SH-SY5Y (cell line): ENCODE measurements around the gene IFI27.
A peak's percentile ranks its signal among the peaks of the same experiment; 100 is the strongest.

Source experiments
- GATA2 ChIP-seq: IDR thresholded peaks from 2 replicates; pipeline ENCODE4 v1.6.1; 2011; ENCODE audit warnings: mild to moderate bottlenecking, low read depth, low read length
- GATA3 ChIP-seq: IDR thresholded peaks from 2 replicates; pipeline ENCODE4 v1.6.1; 2011; ENCODE audit warnings: low read depth, mild to moderate bottlenecking, low read length, moderate library complexity

Gene IFI27

GRCh38 chr14:94113908-94114588 is 3.5 kb downstream of the IFI27 start:
- TF ChIP-seq GATA2 = no peak
- no peak for TF ChIP-seq GATA3

DNA sequence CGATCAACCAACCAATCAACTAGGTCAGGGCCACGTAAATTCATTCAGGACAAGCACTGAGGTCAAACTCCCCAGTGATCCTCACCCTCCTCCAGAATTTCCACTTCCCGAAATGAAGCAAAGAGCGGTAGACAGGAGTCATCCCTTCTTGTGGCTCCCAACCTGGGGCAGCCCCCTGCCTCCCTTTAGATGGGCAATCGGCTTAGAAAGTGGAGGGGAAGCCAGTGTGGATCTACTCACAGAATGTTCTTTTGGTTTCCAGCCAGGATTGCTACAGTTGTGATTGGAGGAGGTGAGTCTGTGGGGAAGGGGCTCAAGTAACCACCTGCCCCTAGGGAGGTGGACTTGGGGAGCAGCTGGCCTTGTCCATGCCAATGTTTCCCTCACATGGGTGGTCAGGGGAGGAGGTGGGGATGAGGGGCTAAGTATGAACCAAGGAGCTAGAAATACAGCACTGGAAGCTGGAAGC is 4.1 kb downstream of the IFI27 start:
- TF ChIP-seq GATA3 (no peak), GATA2 (no peak)

DNA sequence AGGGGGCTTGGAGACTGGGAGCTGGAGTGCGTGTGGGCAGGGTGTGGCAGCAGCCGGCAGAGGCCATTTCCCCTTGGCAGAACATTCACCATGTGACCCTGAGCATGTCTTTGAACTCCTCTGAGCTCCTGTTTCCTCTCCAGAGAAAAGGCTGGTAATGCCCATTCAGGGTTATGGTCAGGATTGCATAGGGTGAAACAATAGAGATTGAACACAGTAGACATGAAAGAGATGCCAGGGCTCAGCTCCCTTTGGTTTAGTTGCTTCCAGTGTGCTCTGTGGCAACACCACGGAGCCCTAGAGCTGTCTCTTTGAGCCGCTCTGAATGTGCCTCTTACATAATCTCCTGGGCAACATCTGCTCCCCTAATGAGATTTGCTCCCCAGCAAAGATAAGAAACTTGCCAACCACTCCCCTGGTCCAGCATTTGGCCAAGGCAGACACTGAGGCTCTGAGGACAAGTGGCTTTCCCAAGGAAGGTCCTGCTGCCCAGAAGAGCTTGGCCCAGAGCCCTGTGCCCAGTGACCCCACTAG is 4.6 kb downstream of the IFI27 start:
- TF ChIP-seq GATA2 (peak; percentile 69), GATA3 (no peak)

DNA sequence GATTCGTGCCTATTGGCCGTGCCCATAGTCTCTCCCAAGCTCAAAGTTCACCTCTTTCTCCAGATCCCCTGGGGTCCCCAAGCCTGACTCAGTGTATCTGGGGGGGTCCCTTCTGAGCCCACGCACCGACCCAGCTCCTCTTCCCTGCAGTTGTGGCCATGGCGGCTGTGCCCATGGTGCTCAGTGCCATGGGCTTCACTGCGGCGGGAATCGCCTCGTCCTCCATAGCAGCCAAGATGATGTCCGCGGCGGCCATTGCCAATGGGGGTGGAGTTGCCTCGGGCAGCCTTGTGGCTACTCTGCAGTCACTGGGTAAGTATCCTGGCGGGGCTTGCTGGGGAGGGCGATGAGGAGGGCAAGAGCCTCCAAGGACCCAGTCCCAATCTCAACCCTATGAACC is 5.1 kb downstream of the IFI27 start:
- TF ChIP-seq GATA2 (no peak), GATA3 (no peak)

- no peak for TF ChIP-seq GATA3
Measured at GRCh38 chr14:94116701-94117100, 6.2 kb downstream of the IFI27 start.

GRCh38 chr14:94117856-94118255 is 7.3 kb downstream of the IFI27 start:
- TF ChIP-seq GATA2 (no peak), GATA3 (no peak)

GRCh38 chr14:94119071-94119470 is 8.5 kb downstream of the IFI27 start:
- no peak for TF ChIP-seq GATA3
- TF ChIP-seq GATA2 = no peak

DNA sequence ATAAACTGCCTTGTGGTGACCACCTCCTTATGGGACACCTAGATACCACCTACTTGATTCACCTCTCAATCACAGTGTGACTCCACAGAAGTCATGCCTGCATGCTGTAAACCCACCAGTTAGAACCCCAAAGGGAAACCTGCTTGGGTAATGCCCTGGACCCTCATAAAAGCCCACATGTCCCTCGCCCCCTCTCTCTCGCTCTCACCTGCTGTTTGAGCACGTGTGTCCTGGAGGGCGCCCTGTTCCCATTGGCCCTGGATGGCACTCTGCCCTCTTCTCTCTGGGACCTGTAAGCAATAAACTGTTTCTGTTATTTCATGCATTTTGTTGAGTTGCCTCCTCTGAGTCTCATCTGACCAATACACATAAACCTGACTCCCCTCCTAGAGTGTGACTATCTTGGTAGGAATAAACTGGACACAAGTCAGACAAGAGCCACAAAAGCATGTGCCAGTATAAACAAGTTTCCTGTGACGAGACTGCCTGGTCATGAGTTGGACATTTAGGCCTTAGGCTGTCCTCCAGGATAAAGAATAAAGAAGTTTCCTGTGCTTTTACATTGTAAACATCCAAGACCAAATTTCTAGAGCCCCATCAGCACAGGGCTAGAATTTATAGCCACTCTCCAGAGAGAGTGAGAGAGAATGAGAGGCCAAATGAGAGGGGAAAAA is 10.3 kb downstream of the IFI27 start:
- TF ChIP-seq GATA3 = no peak
- no peak for TF ChIP-seq GATA2

DNA sequence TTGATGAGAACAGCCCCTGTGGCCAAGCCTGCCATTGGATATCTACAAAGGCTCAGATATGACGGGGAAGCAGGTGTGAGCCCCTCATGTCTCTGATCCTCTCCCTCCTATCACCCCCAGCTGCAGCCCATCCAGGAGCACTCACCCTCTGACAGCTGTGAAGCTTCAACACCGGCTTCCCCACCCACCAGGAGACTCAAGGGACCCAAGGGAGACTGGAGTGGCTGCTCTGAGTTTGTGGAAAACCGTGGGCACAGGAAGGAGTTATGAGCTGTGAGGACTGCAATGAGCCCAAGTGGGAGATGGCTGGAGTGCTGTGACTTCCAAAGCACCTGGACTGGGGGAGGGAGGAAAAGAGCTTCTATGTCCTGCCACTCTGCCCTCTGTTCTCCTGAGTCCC is 10.9 kb downstream of the IFI27 start:
- TF ChIP-seq GATA2 = no peak
- TF ChIP-seq GATA3 = no peak

DNA sequence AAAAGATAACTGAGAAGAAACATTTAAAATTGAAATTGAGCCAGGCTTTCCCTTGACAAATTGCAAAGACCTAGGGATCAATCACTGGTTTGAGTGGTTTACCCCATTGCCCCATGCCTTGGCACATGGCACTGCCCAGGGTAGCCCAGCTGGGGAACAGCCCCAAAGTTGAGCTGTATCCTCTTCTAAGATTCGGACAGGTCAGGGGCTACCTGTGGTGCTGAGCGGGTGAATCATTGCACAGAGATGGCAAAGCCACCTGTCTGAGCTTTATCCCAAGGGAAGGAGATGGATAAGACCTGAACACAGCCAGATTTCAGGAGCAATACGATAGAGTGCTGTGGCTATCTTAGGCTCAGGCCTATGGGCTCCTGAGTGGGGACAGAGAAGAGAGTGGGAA is 11.9 kb downstream of the IFI27 start:
- TF ChIP-seq GATA3 = no peak
- TF ChIP-seq GATA2 = no peak

- TF ChIP-seq GATA2 = no peak
- TF ChIP-seq GATA3 = no peak
Measured at GRCh38 chr14:94123296-94123695, 12.8 kb downstream of the IFI27 start.

GRCh38 chr14:94123868-94124267 is 13.3 kb downstream of the IFI27 start:
- TF ChIP-seq GATA2 (no peak), GATA3 (no peak)

DNA sequence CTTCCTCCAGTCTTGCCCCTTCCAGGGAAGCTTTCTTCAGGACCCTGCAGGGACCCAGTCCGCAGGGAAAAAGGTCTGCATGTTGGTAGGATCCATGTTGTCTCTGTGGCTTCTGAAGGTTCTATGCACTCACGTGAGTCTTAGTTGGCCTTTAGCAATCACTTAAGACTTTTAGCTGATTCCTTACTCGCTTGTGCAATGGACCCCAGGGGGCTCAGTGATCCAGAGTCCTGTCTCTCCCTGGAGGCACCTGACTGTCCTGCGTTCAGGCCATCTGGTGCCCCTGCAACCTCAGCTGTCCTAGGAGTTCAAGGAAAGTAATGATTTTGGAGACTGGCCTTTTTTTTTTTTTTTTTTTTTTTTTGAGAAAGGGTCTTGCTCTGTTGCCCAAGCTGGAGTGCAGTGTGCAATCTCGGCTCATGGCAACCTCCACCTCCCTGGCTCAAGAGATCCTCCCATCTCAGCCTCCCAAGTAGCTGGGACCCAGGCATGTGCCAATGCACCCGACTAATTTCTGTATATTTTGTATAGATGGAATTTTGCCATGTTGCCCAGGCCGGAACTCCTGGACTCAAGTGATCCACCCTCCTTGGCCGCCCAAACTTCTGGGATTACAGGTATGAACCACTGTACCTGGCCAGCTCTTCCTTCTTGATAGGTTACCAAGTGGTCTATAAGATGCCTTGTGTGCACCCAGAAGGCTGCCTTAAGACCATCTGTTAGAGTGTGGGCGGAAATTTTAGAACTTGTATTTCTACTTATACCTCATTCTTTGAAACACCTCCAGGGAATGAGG is 14.2 kb downstream of the IFI27 start:
- no peak for TF ChIP-seq GATA3
- TF ChIP-seq GATA2 = no peak

- TF ChIP-seq GATA2 (no peak), GATA3 (no peak)
Measured at GRCh38 chr14:94125659-94126418, 15.3 kb downstream of the IFI27 start.

- no peak for TF ChIP-seq GATA3
- no peak for TF ChIP-seq GATA2
Measured at GRCh38 chr14:94126419-94126677, 15.8 kb downstream of the IFI27 start.
